HepG2 (cell line): Measurements from ENCODE around the gene CKAP5. TPM values are rescaled to one million over a fixed set of nuclear protein-coding genes. Genes with fewer than 3 reads are reported as not detected.

Source experiments
- ARID2 ChIP-seq: sonication (generic); formaldehyde crosslinking; IDR thresholded peaks from 2 replicates; pipeline ENCODE4 v1.8.1; 2022; ENCODE audit warnings: mild to moderate bottlenecking, missing genetic modification reagents, borderline replicate concordance
- ASH2L ChIP-seq: fragments of 300-600, 200-600 bp; sonication (generic); IDR thresholded peaks from 2 replicates; pipeline ENCODE4 v1.7.0; 2017; ENCODE audit warnings: low read depth, mild to moderate bottlenecking, moderate library complexity, mixed read lengths, low read length; ENCODE audit not compliant: insufficient read length
- CBX1 ChIP-seq: IDR thresholded peaks from one replicate; pipeline ENCODE4 v1.6.1; 2016; ENCODE audit warnings: antibody characterized with exemption, low read depth
- FOSL2 ChIP-seq: sonication (generic); formaldehyde crosslinking; IDR thresholded peaks from 2 replicates; pipeline ENCODE4 v1.4.0; 2020; ENCODE audit warnings: missing genetic modification reagents
- FOXK1 ChIP-seq: sonication (generic); formaldehyde crosslinking; IDR thresholded peaks from 2 replicates; pipeline ENCODE4 v1.4.0; 2020; ENCODE audit warnings: low read depth, missing genetic modification reagents, borderline replicate concordance
- HMGA1 ChIP-seq: sonication (generic); formaldehyde crosslinking; conservative IDR thresholded peaks from 2 replicates; pipeline ENCODE4 v1.4.0; 2020; ENCODE audit warnings: missing genetic modification reagents
- HOXA3 ChIP-seq: sonication (generic); formaldehyde crosslinking; IDR thresholded peaks from 2 replicates; pipeline ENCODE4 v1.5.0; 2020; ENCODE audit warnings: missing genetic modification reagents
- HOXD1 ChIP-seq: sonication (generic); formaldehyde crosslinking; IDR thresholded peaks from 2 replicates; pipeline ENCODE4 v1.5.0; 2020; ENCODE audit warnings: missing genetic modification reagents
- ISL2 ChIP-seq: sonication (generic); formaldehyde crosslinking; IDR thresholded peaks from 2 replicates; pipeline ENCODE4 v1.5.0; 2020; ENCODE audit warnings: missing genetic modification reagents
- KAT7 ChIP-seq: IDR thresholded peaks from 2 replicates; pipeline ENCODE4 v1.6.1; 2018; ENCODE audit warnings: borderline replicate concordance, missing compliant biosample characterization
- KLF9 ChIP-seq: IDR thresholded peaks from 2 replicates; pipeline ENCODE4 v1.6.1; 2016; ENCODE audit warnings: low read depth
- MTF1 ChIP-seq: sonication (generic); formaldehyde crosslinking; IDR thresholded peaks from 2 replicates; pipeline ENCODE4 v1.5.0; 2020; ENCODE audit warnings: missing genetic modification reagents
- MZF1 ChIP-seq: sonication (generic); formaldehyde crosslinking; IDR thresholded peaks from 2 replicates; pipeline ENCODE4 v1.8.1; 2023; ENCODE audit warnings: mild to moderate bottlenecking, missing genetic modification reagents, borderline replicate concordance
- POLR2AphosphoS5 ChIP-seq: IDR thresholded peaks from 2 replicates; pipeline ENCODE4 v1.6.1; 2012; ENCODE audit warnings: low read depth, low read length
- REL ChIP-seq: sonication (generic); formaldehyde crosslinking; conservative IDR thresholded peaks from 2 replicates; pipeline ENCODE4 v1.8.0; 2022; ENCODE audit warnings: mild to moderate bottlenecking, missing genetic modification reagents, moderate library complexity
- SATB2 ChIP-seq: sonication (generic); formaldehyde crosslinking; IDR thresholded peaks from 2 replicates; pipeline ENCODE4 v1.5.0; 2020; ENCODE audit warnings: missing genetic modification reagents
- SMAD1 ChIP-seq: sonication (generic); formaldehyde crosslinking; IDR thresholded peaks from 2 replicates; pipeline ENCODE4 v1.4.0; 2020; ENCODE audit warnings: missing genetic modification reagents, low read depth, mild to moderate bottlenecking, borderline replicate concordance
- ZMAT3 ChIP-seq: sonication (generic); formaldehyde crosslinking; conservative IDR thresholded peaks from 2 replicates; pipeline ENCODE4 v1.7.0; 2021; ENCODE audit warnings: missing genetic modification reagents
- ZNF335 ChIP-seq: sonication (generic); formaldehyde crosslinking; IDR thresholded peaks from 2 replicates; pipeline ENCODE4 v1.4.0; 2020; ENCODE audit warnings: missing genetic modification reagents
- ZNF407 ChIP-seq: sonication (generic); formaldehyde crosslinking; IDR thresholded peaks from one replicate; pipeline ENCODE4 v1.5.1; 2020; ENCODE audit warnings: mild to moderate bottlenecking, missing genetic modification reagents; ENCODE audit errors: not compliant biosample characterization
- ZNF430 ChIP-seq: sonication (generic); formaldehyde crosslinking; IDR thresholded peaks from 2 replicates; pipeline ENCODE4 v1.9.0; 2021; ENCODE audit warnings: mild to moderate bottlenecking, missing genetic modification reagents
- ZNF616 ChIP-seq: sonication (generic); formaldehyde crosslinking; IDR thresholded peaks from 2 replicates; pipeline ENCODE4 v1.5.0; 2020; ENCODE audit warnings: low read depth, mild to moderate bottlenecking, missing genetic modification reagents
- ZNF878 ChIP-seq: sonication (generic); formaldehyde crosslinking; IDR thresholded peaks from 2 replicates; pipeline ENCODE4 v1.8.1; 2023; ENCODE audit warnings: mild to moderate bottlenecking, missing genetic modification reagents, moderate library complexity
- polyA plus RNA-seq, 8 experiments: library from polyadenylated mRNA; depleted of rRNA in 3 of 8; stranded (reverse) in 7 of 8; unstranded in 1 of 8; fragments of >200 nt; fragmentation: Illumina TruSeq in 4 of 8; extraction: Trizol in 4 of 8; gene quantifications; 2 replicates each; pipeline versions ENCODE4 v1.2.1 to v1.2.3, GENCODE V29; 2011 to 2016; ENCODE audit warnings: low read depth in 4 of 8, missing spikeins in 1 of 8, mixed read lengths in 1 of 8; ENCODE audit not compliant: insufficient read depth in 1 of 8
- total RNA-seq, 5 experiments: library from RNA; depleted of rRNA; stranded (reverse); fragments of >200 nt; fragmentation: Illumina TruSeq; extraction: Trizol; gene quantifications; 2 replicates each; pipeline ENCODE4 v1.2.3, GENCODE V29; 2016; ENCODE audit warnings: low read depth in 1 of 5
- TF ChIP-seq, protein P1 (sequence below): IDR thresholded peaks from 2 replicates; pipeline ENCODE4 v1.6.1; 2016; ENCODE audit warnings: missing genetic modification reagents, missing compliant biosample characterization

CKAP5 gene
- total and polyA plus RNA-seq, 2 of the 13 experiments (the other 11 are each of a cell fraction or from before 2014, with no cell fraction given), result 79.2 to 103 TPM

GRCh38 chr11:46826310-46827044 is 19.6 kb downstream of the CKAP5 start (continued):
- peak; percentile 19; the same call in 1 of the 2 replicates for TF ChIP-seq FOSL2
- peak; percentile 39; the same call in 1 of the 2 replicates for TF ChIP-seq FOXK1 (CRISPR knock-in tag)
- 0 out of 2 replicates have a peak, but pooled peaks have one; percentile 17 for TF ChIP-seq ZNF335
- no peak for TF ChIP-seq CBX1
- 0 out of 2 replicates have a peak, but pooled peaks have one; percentile 59 for TF ChIP-seq ZMAT3
- no peak for TF ChIP-seq SATB2 (CRISPR knock-in tag)
- TF ChIP-seq ZNF616, result no peak
- TF ChIP-seq MZF1, result no peak
- peak; percentile 89 for TF ChIP-seq ASH2L
- no peak; the same call in 1 of the 2 replicates for TF ChIP-seq SMAD1
- TF ChIP-seq ZNF430 (CRISPR knock-in tag), result no peak
- peak; percentile 88; the same call in 1 of the 2 replicates for TF ChIP-seq KAT7 (CRISPR knock-in tag)
- TF ChIP-seq, protein P1, sequence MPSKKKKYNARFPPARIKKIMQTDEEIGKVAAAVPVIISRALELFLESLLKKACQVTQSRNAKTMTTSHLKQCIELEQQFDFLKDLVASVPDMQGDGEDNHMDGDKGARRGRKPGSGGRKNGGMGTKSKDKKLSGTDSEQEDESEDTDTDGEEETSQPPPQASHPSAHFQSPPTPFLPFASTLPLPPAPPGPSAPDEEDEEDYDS (CRISPR knock-in tag), result peak; percentile 64
- TF ChIP-seq ZNF407 (CRISPR knock-in tag), result no peak
- TF ChIP-seq ARID2 (CRISPR knock-in tag), result no peak
- no peak for TF ChIP-seq ZNF878 (CRISPR knock-in tag)
- no peak for TF ChIP-seq HMGA1 (CRISPR knock-in tag)
- no peak for TF ChIP-seq KLF9
- TF ChIP-seq MTF1 (CRISPR knock-in tag), result no peak
- no peak for TF ChIP-seq HOXD1 (CRISPR knock-in tag)
- no peak for TF ChIP-seq POLR2AphosphoS5
- no peak for TF ChIP-seq REL
- TF ChIP-seq ISL2, result peak; percentile 62; the same call in 1 of the 2 replicates
- peak; percentile 79 for TF ChIP-seq HOXA3 (CRISPR knock-in tag)
